ENCODE results near the gene STK25.

- TF ChIP-seq CTCF (IDR thresholded peaks at IDR 0.05) (no peak), POLR2A (IDR thresholded peaks at IDR 0.05) (no peak)
Observed at GRCh38 chr2:241473399-241473798, 35.0 kb downstream of the STK25 start.
